ENCODE results near the gene HSPB9. TPM values are rescaled to one million over a fixed set of nuclear protein-coding genes. Genes with fewer than 3 reads are reported as not detected.

The HSPB9 gene
- total RNA-seq, 1 experiment from 2014 or later = not detected

DNA sequence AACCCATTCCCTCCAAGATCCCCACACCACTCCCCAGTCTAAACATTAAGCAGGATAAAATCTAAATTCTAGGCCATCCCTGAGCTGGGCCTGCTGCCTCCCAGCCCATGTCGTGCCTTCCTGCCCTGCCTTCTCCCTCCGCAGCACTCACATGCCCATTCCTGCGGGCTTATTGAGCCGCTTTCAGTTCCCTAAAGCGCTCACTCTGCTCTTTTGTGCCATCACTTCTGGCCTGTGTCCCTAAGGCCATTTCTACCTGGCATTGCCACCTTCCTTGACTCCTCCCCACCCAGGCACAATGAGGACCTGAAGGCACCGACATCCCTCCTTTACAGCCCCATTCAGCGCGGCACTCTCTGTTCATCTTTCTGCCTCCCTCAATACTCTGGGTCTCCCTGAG is 45.2 kb downstream of the HSPB9 start (continued):
- TF ChIP-seq POLR2AphosphoS5 (IDR thresholded peaks at IDR 0.05; ENCODE audit: low read depth, low read length) (no peak), SRF (IDR thresholded peaks at IDR 0.05; ENCODE audit: low read depth) (no peak), EZH2 (IDR thresholded peaks at IDR 0.05) (no peak), SIN3A (IDR thresholded peaks at IDR 0.05; ENCODE audit: low read depth) (no peak), ZNF274 (IDR thresholded peaks at IDR 0.05; ENCODE audit: low read depth, low read length) (no peak), ELF1 (IDR thresholded peaks at IDR 0.05; ENCODE audit: borderline replicate concordance, low read depth) (no peak), CEBPB (IDR thresholded peaks at IDR 0.05; ENCODE audit: low read depth) (no peak), EGR1 (IDR thresholded peaks at IDR 0.05; ENCODE audit: low read depth) (no peak), JUND (IDR thresholded peaks at IDR 0.05) (no peak)
- TF ChIP-seq, protein P1, sequence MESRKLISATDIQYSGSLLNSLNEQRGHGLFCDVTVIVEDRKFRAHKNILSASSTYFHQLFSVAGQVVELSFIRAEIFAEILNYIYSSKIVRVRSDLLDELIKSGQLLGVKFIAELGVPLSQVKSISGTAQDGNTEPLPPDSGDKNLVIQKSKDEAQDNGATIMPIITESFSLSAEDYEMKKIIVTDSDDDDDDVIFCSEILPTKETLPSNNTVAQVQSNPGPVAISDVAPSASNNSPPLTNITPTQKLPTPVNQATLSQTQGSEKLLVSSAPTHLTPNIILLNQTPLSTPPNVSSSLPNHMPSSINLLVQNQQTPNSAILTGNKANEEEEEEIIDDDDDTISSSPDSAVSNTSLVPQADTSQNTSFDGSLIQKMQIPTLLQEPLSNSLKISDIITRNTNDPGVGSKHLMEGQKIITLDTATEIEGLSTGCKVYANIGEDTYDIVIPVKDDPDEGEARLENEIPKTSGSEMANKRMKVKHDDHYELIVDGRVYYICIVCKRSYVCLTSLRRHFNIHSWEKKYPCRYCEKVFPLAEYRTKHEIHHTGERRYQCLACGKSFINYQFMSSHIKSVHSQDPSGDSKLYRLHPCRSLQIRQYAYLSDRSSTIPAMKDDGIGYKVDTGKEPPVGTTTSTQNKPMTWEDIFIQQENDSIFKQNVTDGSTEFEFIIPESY (IDR thresholded peaks at IDR 0.05; ENCODE audit: extremely low read depth, insufficient replicate concordance, low read length) = no peak

DNA sequence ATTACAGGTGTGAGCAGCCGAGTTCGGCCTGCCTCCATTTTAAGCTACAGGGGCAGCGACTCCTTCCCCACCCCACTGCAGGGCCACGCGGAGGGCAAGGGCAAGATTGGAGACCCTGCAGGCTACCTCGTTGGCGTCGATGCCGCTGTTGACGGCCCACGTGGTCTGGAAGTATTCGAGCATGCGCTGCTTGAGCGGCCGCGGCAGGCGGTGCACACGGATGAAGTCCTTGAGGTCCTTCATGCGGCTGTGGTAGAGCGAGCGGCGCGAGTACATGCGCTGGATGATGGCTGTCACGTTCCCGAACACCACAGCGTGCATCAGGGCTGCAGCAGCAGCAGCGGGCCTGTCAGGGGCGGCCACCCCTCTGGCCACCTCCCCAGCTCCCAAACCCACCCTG is 46.7 kb downstream of the HSPB9 start:
- CTCF ChIA-PET = no interaction called here
- TF ChIP-seq JUND (IDR thresholded peaks at IDR 0.05) (no peak), ZFX (IDR thresholded peaks at IDR 0.05) (no peak), SP1 (IDR thresholded peaks at IDR 0.05; ENCODE audit: low read depth) (no peak), ELF1 (IDR thresholded peaks at IDR 0.05; ENCODE audit: borderline replicate concordance, low read depth) (no peak)
- TF ChIP-seq, protein P2, sequence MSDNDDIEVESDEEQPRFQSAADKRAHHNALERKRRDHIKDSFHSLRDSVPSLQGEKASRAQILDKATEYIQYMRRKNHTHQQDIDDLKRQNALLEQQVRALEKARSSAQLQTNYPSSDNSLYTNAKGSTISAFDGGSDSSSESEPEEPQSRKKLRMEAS (IDR thresholded peaks at IDR 0.05) = no peak
- no peak for DNase-seq (ENCODE audit: low read depth, low spot score)
- H3K4me2 ChIP-seq (ENCODE audit: low read length) = no peak overlapping the region
- H4K20me1 ChIP-seq (ENCODE audit: insufficient read depth) = no peaks in the 10 kb centered on the region
- no peak overlapping the region for H3K9ac ChIP-seq (ENCODE audit: low read length)
- BruUV-seq (replicated peaks) = no TSS peak
- H3K27ac ChIP-seq (ENCODE audit: low read depth, low read length) = no peak overlapping the region
- RAD21 ChIA-PET (ENCODE audit: low non-redundant PET in 1 of 2, low total read pairs in 2 of 2, uncharacterized antibody in 2 of 2, unreplicated experiment in 2 of 2) = no interaction called here
- POLR2A ChIA-PET = no interaction called here
- no peaks in the 10 kb centered on the region for H3K79me2 ChIP-seq (ENCODE audit: insufficient read depth, low read length)
- no peak for ATAC-seq
- no peaks in the 10 kb centered on the region for H3K9me2 ChIP-seq (ENCODE audit: insufficient read depth)
- H2AFZ ChIP-seq (ENCODE audit: low read depth, low read length, poor library complexity, severe bottlenecking) = no peak overlapping the region
- intact Hi-C loops (cut with micrococcal nuclease) = no loop called here
- no peaks in the 10 kb centered on the region for H3K9me3 ChIP-seq (ENCODE audit: control insufficient read depth in 1 of 2, insufficient read depth in 1 of 2, low read depth in 1 of 2, low read length in 2 of 2)
- no peaks in the 10 kb centered on the region for H3K36me3 ChIP-seq (ENCODE audit: control insufficient read depth in 1 of 2, insufficient read depth in 2 of 2, low read length in 2 of 2)
- H3K27me3 ChIP-seq (ENCODE audit: insufficient read depth, low read length) = peaks cover 3% of the 10 kb centered on the region; the same call in 1 of the 2 replicates
- no peak overlapping the region for H3K4me3 ChIP-seq (replicated peaks in 1 of 2; ENCODE audit: low read depth in 1 of 2, low read length in 2 of 2)
- no peaks in the 10 kb centered on the region for H3K4me1 ChIP-seq (ENCODE audit: control insufficient read depth in 1 of 2, insufficient read depth in 2 of 2, low read length in 2 of 2)
